Fibroblast of skin of scalp (primary cell): ENCODE measurements around the gene RBP7.

Experiments
- DNase-seq: peaks from one replicate; pipeline ENCODE4 v3.0.0-alpha.2; 2013

Gene RBP7

DNA sequence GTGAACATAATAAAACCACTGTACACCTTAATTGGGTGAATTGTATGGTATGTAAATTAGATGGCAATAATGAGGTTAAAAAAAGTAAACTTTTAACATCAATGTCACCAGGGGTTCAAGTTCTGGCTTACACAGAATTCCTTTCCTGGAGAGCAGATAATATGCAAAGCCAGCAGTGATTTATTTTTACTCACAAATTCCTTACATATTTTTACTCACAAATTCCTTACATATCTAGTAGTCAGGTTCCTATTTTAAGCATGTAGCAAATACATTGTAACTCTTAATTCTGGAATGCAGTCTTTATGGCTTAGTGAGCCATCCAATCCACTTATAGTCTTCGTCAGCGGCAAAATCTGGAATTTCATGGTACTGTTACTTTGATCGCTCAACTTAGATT, 34.4 kb downstream of the RBP7 start:
- DNase-seq: peak; percentile 88

DNA sequence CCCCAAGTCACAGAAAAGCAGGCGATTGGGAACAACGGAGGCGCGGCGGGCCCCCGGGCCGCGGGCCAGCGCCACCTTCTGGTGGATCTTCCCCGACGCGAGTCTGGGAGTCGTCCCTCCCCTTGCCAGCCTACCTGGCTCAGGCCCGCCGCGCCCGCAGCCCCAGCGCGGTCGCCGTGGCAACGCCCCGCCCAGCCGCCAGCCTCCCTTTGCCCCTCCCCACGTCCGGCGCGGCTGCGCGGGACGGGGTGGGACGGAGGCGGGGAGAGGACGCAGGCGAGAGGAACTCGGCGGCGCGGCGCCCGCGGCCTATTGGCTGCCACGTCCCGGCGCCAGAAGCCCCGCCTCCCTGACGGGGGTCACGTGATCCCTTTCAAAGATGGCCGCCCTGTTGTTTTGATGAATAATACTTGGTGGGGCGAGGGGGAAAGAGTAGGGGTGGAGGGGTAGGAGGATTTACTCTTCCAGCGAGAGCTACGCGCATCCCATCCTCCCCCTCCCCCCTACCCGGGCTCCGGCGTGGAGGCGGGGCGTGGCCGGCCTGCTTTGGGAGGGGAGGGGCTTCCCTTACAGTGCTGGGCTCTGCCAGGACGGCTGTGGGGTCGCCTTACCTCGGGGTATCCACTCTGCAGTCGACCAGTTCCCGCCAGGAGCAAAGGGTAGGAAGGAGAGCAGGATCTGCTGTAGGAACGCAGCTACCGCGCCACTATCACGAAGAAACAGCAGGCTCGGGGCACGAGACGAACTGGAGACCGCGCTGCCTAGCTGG, 35.7 kb downstream of the RBP7 start, which contains the start of gene UBE4B:
TSS of gene UBE4B (plus strand) at position 369 of the 769 bp plus-strand sequence. CDS start 713 bp downstream, outside the sequence.
- peak; percentile 98 for DNase-seq

- no peak for DNase-seq
These were observed 36.4 kb downstream of the RBP7 start for GRCh38 chr1:10033359-10033845.

GRCh38 chr1:10042746-10043145, 45.7 kb downstream of the RBP7 start:
- DNase-seq: no peak

DNA sequence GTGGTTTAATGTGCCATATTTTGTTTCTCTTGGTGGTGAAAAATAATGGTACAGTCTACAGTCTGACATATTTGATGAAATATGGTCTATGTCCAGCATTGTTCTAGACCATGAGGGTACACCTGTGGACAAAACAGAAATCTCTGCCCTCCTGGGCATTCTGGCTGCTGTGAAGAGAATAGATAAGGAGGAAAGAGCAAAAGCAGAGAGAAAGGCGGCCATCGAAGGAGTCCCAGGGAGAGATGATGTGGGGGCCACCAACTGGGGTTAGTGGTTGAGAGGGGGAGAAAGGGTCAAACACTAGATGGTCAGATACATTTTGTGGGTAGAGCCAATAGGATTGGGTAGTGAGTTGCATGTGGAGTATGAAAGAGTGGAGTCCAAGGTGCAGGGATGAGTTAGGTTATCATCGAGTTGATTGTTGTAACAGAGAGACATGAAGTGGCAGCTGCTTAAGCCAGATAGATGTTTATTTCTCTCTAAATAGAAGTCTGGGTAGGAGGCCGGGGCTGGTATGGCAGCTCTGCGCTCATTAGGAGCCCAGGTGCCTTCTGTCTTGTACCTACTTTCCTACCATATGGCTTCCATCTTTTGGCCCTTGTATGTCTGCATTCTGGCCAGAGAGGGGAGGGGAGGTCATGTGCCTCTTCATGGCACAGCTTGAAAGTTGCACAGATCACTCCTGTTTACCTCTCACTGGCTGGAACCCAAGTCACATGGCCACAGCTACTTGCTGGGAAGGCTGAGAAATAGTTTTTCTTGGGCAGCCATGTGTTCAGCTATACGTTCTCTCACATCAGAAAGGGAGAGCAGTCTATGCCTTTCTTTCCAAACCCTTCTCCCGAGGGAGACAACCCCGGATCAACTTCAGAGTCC, 48.7 kb downstream of the RBP7 start:
- DNase-seq: peak; percentile 34

DNA sequence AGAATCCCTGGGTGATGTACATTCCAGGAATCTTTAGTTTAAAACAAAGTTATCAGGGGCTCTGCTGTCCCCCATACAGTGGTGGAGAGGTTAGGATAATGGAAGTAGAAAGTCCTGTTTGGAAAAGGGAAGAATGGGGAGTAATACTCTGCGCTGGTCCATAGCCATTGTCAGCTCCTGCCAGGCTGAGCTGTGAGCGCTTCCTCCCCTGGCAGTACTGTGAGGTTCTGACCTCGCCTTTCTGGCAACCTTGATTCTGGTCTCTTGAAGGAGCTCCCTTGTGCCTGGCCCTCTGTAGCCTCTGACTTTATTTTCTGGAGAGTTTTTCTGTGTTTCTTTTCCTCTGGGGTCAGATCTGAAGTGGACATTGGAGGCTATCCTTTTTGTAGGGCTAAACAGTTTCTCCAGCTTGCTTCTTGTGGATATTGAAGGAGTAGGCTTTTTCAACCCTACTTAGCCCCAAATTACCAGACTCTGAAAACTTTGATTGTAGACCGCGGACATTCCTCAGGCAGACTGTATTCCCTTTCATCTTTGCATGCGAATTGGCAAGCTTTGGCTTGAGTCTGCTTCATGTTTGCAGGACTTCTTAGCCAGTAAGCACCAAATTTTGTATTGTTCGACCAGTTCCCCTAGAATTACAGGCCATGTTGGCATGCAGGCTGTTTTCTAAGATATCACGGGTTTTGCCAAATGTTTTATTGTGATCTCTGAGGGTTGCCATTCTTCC, 49.5 kb downstream of the RBP7 start:
- DNase-seq: no peak

- no peak for DNase-seq
These were observed 51.6 kb downstream of the RBP7 start for GRCh38 chr1:10048601-10049000.

DNA sequence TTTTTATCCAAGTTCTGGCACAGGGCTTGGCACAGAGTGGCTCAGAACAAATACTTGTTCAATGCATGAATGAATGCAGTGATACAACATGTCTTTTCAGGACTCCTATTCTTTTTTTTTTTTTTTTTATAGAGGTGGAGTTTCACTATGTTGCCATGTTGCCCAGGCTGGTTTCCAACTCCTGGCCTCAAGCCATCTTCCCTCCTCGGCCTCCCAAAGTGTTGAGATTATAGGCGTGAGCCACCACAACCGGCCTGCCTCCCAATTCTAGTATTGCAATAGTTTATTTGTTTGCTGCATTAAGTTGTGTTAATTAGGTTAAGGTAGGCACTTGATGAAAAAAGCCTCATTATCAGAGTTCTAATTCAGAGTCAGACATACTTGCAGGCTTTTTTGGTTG, 53.6 kb downstream of the RBP7 start:
- DNase-seq: no peak

- DNase-seq: no peak
These were observed 54.6 kb downstream of the RBP7 start for GRCh38 chr1:10051656-10052055.

- no peak for DNase-seq
These were observed 55.3 kb downstream of the RBP7 start for GRCh38 chr1:10052347-10052746.

GRCh38 chr1:10054465-10054864, 57.4 kb downstream of the RBP7 start:
- DNase-seq: no peak

GRCh38 chr1:10056599-10056987, 59.6 kb downstream of the RBP7 start:
- no peak for DNase-seq

DNA sequence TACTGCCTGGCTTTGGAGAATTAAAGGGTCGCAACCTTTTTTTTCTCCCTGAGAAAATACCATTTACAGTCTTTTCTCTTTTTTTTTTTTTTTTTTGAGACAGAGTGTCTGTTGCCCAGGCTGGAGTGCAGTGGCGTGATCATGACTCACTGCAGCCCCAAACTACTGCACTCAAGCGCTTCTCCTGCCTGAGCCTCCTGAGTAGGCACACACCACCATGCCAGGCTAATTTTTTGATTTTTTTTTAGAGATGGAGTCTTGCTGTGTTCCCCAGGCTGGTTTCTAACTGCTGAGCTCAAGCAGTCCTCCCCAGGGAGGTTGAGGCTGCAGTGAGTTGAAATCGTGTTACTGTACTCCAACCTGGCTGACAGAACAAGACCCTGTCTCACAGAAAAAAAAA, 60.3 kb downstream of the RBP7 start:
- DNase-seq: peak; percentile 43

DNA sequence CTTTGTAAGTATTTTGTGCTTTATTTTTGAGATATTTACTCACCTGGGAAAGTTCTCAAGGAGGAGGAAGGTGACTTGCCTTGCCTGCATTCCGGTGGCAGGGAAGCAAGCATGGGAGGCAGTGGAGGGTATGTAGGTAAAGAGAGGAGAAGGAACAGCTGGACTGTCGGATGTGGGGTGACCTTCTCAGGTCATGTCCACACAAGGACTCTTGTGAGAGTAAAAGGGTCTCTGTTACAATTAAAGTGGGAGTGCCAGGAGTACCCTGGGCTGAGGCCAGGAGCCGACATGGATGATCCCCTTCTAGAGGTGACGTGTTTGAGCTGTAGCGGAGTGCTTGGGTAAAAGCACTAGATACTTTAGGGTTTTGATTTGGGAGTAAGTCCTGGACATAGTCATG, 60.8 kb downstream of the RBP7 start:
- no peak for DNase-seq

DNA sequence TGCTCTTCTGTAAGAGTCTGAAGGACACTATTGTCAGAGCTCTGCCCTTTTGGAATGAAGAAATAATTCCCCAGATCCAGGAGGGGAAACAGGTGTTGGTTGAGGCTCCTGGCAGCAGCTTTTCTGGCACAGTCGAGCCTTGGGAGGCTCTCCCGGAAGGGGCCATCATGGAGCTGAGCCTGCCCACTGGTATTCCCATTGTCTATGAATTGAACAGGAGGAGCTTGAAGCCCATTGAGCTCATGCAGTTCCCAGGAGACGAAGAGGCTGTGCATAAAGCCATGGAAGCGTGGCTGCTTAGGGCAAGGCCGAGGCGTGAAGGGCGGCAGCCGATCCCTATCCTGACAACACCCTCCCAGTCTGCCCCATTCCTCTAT, 62.3 kb downstream of the RBP7 start:
- no peak for DNase-seq

DNA sequence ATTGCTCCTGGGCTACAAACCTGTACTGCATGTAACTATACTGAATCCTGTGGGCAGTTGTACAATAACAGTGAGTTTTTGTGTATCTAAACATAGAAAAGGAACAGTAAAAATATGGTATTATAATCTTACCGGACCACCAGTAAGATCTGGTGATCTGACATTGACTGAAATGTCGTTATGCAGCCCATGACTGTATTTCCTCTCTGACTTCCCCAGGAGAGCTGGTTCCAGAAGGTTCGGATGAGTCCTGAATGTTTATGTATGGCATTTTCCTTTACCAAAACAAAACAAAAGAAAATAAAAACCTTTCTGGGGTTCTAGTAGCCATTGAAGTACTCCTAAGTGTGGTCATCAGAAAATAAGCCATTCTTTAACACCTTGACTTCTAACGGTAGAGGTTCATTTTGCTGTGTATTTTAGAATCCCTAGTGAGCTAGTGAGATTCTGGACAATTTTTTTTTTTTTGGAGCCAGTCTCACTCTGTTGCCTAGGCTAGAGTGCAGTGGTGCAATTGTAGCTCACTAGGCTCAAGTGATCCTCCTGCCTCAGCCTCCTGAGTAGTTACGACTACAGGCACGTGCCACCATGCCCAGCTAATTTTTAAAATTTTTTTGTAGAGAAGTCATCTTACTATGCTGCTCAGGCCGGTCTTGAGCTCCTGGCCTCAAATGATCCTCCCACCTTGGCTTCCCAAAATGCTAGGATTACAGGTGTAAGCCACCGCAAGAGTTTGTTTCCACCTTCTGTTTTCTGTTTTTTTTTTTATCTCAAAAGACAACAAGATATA, 63.5 kb downstream of the RBP7 start:
- DNase-seq: no peak

- DNase-seq: no peak
These were observed 64.2 kb downstream of the RBP7 start for GRCh38 chr1:10061276-10061675.

GRCh38 chr1:10063878-10064277, 66.8 kb downstream of the RBP7 start:
- no peak for DNase-seq

DNA sequence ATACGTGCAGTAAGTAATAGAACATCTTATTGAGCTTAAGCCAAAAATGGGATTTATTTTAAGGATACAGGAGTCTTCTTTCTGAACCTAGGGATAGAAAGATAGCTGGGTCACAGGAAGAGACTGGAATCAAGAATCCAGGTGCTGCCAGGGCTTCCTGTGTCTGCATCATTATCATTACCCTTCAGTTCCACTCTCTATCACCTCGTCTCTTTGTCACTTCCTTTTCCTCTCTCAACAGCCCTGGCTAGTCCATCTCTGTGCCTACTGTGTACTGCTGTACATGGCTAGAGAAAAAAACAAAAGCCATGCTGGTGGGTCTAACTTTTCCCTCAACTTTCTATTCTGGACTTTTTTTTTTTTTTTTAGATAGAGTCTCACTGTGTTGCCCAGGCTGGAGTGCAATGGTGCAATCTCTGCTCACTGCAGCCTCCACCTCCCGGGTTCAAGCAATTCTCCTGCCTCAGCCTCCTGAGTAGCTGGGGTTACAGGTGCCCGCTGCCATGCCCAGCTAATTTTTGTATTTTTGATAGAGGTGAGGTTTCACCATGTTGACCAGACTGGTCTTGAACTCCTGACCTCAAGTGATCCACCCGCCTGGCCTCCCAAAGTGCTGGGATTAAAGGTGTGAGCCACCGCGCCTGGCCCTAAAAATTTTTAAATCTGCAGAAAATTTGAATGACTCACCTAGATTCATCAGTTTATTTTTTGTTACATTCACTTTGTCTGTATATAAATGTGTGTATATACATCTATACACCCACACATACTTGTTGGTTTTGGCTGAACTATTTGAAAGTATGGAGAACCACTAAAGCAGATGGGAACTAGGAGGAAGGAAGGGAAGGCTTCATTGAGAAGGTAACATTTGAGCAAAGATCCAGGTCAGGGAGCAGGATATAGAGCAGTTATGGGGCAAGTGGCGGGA, 67.7 kb downstream of the RBP7 start:
- no peak for DNase-seq

DNA sequence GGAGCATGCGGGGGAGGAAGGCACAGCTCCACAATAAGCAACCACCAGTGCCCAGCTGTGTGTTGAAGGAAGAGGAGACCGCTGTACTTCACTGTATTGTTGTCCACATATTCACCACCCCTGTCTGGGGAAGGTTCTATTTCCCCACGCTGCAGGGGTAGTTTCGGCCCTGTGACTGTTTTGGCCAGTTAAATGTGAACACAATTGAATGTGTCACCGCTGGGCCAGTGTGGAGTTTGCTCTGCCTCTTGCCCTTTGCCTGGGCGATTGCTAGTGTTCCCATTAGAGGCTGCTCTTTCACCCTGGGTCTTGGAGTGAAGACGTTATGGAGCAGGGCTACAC, 68.3 kb downstream of the RBP7 start:
- no peak for DNase-seq
